Muscle layer of duodenum (tissue), 2 donors: ENCODE measurements around the gene ANKMY1.

ENCODE experiments used
- H3K27ac ChIP-seq: one replicate; pipeline ENCODE4 v1.7.0; 2013; ENCODE audit warnings: mild to moderate bottlenecking, low read length
- H3K27me3 ChIP-seq: one replicate; pipeline ENCODE4 v1.7.0; 2013; ENCODE audit warnings: low read depth, mild to moderate bottlenecking, control low read depth, low read length
- H3K36me3 ChIP-seq, 2 donors: one replicate each; pipeline ENCODE4 v1.7.0; 2013; ENCODE audit warnings: low read length in 2 of 2, control low read depth in 1 of 2, mild to moderate bottlenecking in 1 of 2; ENCODE audit not compliant: insufficient read depth in 2 of 2, control insufficient read depth in 1 of 2
- H3K4me1 ChIP-seq, 2 donors: one replicate each; pipeline ENCODE4 v1.7.0; 2013; ENCODE audit warnings: low read length in 2 of 2, mild to moderate bottlenecking in 2 of 2, control low read depth in 1 of 2, moderate library complexity in 1 of 2; ENCODE audit not compliant: insufficient read depth in 2 of 2, control insufficient read depth in 1 of 2
- H3K4me3 ChIP-seq, 2 donors: one replicate each; pipeline ENCODE4 v1.7.0; 2013; ENCODE audit warnings: low read length in 2 of 2, low read depth in 1 of 2, mild to moderate bottlenecking in 1 of 2
- H3K9me3 ChIP-seq, 2 donors: one replicate each; pipeline ENCODE4 v1.7.0; 2013; ENCODE audit warnings: low read length in 2 of 2, control low read depth in 1 of 2, mild to moderate bottlenecking in 1 of 2; ENCODE audit not compliant: control insufficient read depth in 1 of 2
- donor health status: healthy.

Gene ANKMY1

DNA sequence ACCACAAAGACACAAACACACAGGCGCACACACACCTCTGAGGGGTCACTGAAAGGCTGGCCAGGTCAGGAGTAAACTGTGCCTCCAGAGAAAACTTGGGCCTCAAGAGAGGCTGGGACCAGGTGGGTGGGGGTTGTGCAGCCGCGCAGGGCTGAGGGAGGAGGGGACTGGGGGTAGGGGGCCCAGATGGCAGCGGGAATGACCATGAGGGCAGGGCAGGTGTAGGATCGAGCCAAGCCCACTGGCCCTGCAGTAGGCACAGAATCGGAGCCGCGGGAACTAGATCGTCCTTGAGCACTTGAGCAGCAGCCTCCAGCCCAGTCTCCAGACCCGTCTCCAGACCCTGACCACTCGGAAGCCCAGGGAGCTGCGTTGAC, 36.8 kb downstream of the ANKMY1 start:
- H3K36me3 ChIP-seq, result peaks cover 9 to 27% of the 10 kb centered on the region in 2 donors
- H3K9me3 ChIP-seq, result no peaks in the 10 kb centered on the region
- H3K27ac ChIP-seq, result no peak overlapping the region
- H3K27me3 ChIP-seq, result peaks cover 4% of the 10 kb centered on the region
- peaks cover 0 to 14% of the 10 kb centered on the region in 2 donors for H3K4me1 ChIP-seq
- H3K4me3 ChIP-seq, result no peak overlapping the region

DNA sequence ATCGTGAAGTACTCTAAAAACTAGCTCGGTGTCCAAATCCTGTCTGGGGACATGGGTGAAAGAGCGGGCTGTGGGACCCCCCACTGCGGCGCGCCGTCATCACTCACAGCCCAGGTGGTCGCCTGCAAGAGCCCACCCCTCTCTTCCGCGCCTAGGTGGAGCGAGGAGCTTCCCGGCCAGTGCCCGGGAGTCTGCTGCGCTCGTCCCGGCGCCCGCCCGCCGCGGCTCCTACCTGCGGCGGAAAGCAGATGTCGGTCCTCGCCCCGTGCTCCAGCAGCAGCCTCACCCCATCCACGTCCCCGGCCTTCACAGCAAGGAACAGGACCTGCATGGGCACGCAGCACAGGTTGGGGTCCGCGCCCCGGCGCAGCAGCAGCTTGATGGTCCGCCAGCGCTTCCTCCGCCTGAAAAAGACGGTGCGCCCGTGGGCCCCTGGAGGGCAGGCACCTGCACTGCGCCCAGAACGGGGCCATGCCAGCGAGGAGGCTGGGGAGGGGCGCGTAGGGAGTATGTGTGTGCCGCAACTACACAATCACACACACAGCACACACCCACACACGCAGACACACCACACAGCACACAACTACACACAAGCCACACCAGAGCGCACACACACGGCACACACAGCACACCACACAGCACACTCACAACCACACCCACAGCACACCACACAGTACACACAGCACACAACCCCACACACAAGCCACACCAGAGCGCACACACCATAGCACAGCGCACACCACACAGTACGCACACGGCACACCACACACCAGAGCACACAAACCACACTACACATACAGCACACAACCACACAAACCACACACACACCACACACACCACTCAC, 37.4 kb downstream of the ANKMY1 start:
- Histone ChIP-seq H3K27me3 (peaks cover 4% of the 10 kb centered on the region), H3K4me3 (peak overlapping the region in 1 of 2 donors; percentile 27), H3K4me1 (peaks cover 0 to 14% of the 10 kb centered on the region in 2 donors), H3K9me3 (no peaks in the 10 kb centered on the region), H3K36me3 (peaks cover 4 to 22% of the 10 kb centered on the region in 2 donors), H3K27ac (no peak overlapping the region)

DNA sequence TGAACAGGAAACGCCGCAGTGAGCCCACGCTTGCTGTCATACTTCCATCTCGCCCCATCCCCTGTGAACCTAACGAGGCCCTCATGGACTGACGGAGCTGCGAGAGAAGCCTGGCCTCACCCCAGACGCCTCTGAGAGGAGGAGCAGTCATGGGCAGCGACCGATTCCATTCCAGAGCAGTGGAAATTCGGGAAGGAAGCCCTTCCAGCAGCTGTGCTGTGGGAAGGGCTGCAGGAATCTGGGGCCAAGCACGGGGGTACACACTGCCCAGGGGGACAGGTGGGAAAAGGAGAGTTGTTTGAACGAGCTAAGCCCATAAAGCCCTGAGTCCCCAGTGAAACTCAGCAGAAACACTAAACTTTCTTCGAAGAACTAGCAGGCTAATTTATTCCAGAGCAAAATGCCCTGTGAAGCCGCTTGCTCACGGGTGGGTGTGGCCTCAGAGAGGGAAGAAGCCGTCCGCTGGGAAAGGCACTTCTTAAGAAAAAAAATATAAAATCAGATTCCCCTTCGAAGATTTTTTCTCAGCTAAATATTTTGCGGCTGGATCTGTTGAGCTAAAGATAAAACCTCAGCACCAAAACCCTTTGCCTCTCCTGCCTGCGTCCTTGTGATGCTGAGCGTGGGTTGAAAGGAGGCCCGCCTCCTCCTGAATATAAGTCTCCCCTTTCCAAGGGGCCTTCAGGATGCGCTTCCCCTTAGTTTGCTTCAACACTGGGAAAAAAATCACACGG, 38.2 kb downstream of the ANKMY1 start:
- Histone ChIP-seq H3K36me3 (peaks cover 3 to 21% of the 10 kb centered on the region in 2 donors), H3K4me1 (peaks cover 0 to 14% of the 10 kb centered on the region in 2 donors), H3K27ac (no peak overlapping the region), H3K4me3 (peak overlapping the region in 1 of 2 donors; percentile 27), H3K9me3 (no peaks in the 10 kb centered on the region), H3K27me3 (peaks cover 4% of the 10 kb centered on the region)

DNA sequence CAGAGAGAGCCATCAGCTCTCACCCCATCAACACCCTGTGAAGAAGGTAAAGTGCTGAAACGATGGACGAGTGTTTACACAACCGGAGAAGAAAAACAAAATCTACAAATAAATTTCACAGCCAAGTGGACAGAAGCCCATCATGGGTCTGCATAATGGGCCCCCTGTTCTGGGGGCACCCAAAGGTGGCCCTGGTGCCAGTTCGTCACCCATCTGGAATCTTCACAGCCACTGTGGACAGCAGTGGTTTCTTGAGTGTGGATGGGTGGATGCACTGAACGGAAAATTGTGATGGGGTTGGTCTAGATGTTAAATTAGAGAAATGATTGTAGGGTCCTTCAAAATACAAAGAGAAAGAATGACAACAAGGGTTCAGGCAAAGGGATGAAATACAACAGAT, 38.8 kb downstream of the ANKMY1 start:
- Histone ChIP-seq H3K4me3 (peak overlapping the region in 1 of 2 donors; percentile 27), H3K4me1 (peaks cover 2 to 17% of the 10 kb centered on the region in 2 donors)

DNA sequence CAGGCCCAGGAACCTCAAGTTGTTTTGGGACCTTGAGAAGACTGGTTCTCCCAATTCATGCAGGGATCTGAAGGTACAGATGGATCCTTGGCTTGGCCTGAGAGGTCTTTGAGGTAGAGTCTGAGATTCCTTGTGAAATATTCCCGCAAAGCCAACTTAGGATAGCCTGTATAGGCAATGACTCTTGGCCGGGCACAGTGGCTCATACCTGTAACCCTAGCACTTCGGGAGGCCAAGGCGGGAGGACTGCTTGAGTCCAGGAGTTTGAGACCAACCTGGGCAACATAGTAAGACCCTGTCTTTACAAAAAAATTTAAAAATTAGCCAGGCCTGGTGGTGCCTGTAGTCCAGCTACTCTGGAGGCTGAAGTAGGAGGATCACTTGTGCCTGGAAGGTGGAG, 40.4 kb downstream of the ANKMY1 start:
- Histone ChIP-seq H3K27ac (no peak overlapping the region), H3K4me3 (no peak overlapping the region), H3K9me3 (no peaks in the 10 kb centered on the region), H3K4me1 (peaks cover 3 to 20% of the 10 kb centered on the region in 2 donors), H3K27me3 (peaks cover 4% of the 10 kb centered on the region), H3K36me3 (peaks cover 0 to 1% of the 10 kb centered on the region in 2 donors)

More for the DNA sequence above, 38.8 kb downstream of the ANKMY1 start:
- no peak overlapping the region for H3K27ac ChIP-seq
- H3K36me3 ChIP-seq, result peaks cover 3 to 16% of the 10 kb centered on the region in 2 donors
- H3K9me3 ChIP-seq, result no peaks in the 10 kb centered on the region
- H3K27me3 ChIP-seq, result peaks cover 4% of the 10 kb centered on the region

DNA sequence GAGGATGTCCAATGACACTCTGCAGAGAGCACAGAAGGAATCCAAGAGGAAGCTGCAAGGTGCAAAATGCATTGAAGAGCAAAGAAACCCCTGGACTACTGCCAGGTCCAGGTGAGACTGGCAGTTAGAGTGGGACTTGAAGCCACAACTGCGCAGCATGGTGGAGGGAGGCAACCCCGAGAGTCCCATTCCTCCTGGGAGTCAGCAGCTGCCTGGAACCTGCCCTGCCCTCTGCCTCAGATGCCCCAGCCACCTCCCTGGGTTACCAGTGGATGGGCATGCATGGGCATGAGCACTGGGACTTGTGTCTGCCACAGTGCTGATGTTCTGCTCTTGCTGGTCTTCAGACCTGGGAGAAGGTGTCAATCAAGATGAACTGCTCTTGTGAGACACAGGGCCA, 43.2 kb downstream of the ANKMY1 start:
- Histone ChIP-seq H3K4me1 (peaks cover 3 to 11% of the 10 kb centered on the region in 2 donors), H3K36me3 (peaks cover 0 to 5% of the 10 kb centered on the region in 2 donors), H3K4me3 (no peak overlapping the region), H3K27me3 (no peaks in the 10 kb centered on the region), H3K27ac (no peak overlapping the region), H3K9me3 (no peaks in the 10 kb centered on the region)

DNA sequence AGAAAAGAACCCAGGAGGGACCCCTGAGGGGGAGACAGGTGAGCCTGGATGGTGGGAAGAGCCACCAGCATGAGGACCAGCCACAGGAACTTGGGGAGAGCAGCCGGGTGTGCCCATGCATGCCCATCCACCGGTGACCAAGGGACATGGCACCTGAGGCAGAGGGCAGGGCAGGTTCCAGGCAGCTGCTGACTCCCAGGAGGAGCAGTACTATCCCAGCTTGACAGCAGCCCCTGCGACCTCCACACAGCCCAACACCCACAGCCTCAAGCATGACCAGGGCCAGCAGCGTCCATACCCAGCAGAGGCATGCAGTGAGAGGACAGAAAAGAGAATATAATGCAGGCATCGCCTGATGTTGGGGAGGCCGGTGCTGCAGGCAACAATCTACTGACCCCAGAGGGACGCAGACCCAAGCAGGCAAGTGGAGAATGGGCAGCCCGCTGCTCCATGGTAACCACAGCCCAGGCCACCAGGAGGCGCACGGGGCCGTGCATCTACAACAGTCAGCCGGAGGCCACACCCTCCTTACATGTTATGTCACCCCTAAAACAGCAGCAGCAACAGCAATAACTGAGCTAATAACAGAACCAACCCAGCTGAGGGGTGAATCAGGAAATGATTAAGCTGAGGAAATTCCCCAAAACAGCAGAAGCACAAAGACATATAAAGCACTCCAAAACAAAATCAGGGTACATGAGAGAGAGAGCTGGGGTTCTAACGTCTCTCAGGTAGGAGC, 44.1 kb downstream of the ANKMY1 start:
- H3K9me3 ChIP-seq, result no peaks in the 10 kb centered on the region
- no peak overlapping the region for H3K27ac ChIP-seq
- peaks cover 3 to 5% of the 10 kb centered on the region in 2 donors for H3K4me1 ChIP-seq
- no peaks in the 10 kb centered on the region for H3K27me3 ChIP-seq
- H3K36me3 ChIP-seq, result peaks cover 0 to 5% of the 10 kb centered on the region in 2 donors
- H3K4me3 ChIP-seq, result no peak overlapping the region

DNA sequence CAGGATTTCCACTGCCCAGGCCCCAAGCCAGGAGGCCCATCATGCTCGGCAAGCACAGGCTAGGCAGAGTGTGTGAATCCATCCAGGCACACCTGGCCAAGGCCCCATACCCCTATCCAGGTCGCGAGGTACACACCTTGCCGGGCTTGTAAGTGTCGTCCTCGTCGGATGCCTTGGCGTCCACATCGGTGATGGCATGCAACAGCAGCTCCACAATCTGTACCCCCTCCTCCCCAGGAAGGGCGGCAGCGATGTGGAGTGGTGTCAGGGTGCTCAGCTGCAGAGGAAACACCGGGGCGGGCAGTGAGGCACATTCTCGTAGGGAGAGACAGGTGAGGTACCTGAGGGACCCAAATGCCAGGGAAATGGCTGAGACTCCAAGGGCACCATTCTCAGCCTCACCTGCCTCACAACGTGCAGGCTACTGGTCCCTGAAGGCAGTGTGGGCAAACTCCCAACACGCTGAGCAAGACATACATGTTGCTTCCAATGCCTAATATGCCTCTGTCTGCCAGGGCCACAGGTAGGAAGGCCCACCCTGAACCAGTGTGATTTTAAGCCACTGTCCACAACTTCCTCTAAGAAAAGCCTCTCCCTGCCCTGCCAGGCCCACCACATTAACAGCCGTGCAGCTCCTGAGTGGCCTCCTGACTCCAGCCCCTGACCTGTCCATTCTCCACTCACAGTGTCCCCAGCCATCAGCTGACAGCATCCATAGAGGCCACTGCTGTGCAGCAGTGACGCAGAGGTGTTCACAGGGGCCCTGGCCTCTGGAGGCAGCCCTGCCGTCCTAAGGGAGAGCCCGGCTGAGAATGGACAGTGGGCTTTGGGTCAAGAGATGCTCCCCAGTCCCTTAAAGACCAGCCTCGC, 44.9 kb downstream of the ANKMY1 start:
- Histone ChIP-seq H3K27ac (no peak overlapping the region), H3K9me3 (no peaks in the 10 kb centered on the region), H3K4me1 (peaks cover 3 to 5% of the 10 kb centered on the region in 2 donors), H3K4me3 (no peak overlapping the region), H3K36me3 (peaks cover 0 to 5% of the 10 kb centered on the region in 2 donors), H3K27me3 (no peaks in the 10 kb centered on the region)

DNA sequence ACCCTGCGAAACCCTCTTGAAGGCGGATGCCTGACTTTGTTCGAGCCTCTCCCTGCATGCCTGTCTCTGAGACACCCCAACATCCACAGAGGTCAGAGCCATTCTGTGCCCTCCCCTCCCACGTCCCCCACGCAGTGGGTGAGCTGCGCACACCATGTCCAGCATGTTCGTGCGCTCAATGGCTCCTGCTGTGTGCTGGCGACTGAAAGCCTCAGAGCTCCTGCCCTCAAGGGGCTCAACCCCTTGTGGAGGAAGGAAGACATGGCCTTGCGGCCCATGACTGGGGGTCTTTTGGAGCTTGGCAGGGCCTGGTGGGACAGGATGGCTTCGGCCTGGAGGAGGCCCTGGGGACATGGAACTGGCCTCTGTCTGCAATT, 45.7 kb downstream of the ANKMY1 start:
- Histone ChIP-seq H3K4me3 (no peak overlapping the region), H3K27me3 (no peaks in the 10 kb centered on the region), H3K36me3 (peaks cover 0 to 5% of the 10 kb centered on the region in 2 donors), H3K9me3 (no peaks in the 10 kb centered on the region), H3K27ac (no peak overlapping the region), H3K4me1 (peaks cover 3 to 5% of the 10 kb centered on the region in 2 donors)

DNA sequence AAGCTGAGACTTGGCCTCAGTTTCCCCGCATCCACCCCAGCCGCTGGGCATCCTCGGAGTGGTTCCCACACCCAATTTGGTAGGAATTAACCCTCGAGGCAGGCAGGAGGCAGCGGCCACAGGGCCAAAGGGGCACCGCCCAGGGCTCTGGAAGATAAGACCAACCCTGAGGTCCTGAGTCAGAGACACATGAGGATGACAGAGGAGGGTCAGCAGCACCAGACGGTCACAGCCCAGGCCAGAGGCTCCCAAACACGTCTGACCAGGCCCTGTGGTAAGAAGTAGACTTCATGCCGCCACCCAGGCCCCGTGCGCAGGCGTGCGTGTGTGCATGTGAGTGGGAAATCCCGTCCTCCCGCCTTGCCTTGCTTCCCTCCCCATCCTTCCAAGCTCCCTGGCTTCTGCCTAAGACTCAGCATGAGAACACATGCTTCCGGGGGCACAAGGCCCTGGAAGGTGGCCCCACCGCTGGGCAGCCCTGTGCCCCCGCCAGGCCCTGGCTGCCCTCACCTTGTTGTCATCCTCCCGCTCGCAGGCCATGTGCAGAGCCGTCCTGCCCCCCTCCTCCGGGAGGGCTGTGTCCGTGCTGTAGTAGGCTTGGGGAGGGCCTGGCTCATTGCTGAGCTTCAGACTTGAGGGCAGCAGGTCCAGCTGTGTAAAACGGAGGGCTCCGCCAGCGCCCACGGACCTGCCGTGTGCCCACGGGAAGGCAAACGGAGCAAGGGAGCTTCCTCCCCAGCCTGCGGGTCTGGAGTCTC, 46.3 kb downstream of the ANKMY1 start:
- H3K9me3 ChIP-seq, result no peaks in the 10 kb centered on the region
- peaks cover 0 to 5% of the 10 kb centered on the region in 2 donors for H3K36me3 ChIP-seq
- no peak overlapping the region for H3K4me3 ChIP-seq
- H3K27me3 ChIP-seq, result no peaks in the 10 kb centered on the region
- no peak overlapping the region for H3K27ac ChIP-seq
- H3K4me1 ChIP-seq, result peaks cover 3 to 5% of the 10 kb centered on the region in 2 donors
